NCI-H526 treated with DMSO at 0.1 percent for 48 hours (cell line): ENCODE results near the gene LAX1.
"Not testable (repeated sequence)": the region's sequence is repeated elsewhere in the genome, so short reads cannot be mapped to it uniquely, and the experiment has no call there.

Experiments used
- DNase-seq: peaks from one replicate; lab custom pipeline; 2025; lab: John Stamatoyannopoulos, UW

Gene LAX1

GRCh38 chr1:203769505-203770343 is 4.7 kb downstream of the LAX1 start:
- DNase-seq = no peak

GRCh38 chr1:203771901-203772301 is 6.9 kb downstream of the LAX1 start:
- DNase-seq = no peak

GRCh38 chr1:203772836-203773235 is 7.9 kb downstream of the LAX1 start:
- peak; percentile 29 for DNase-seq

- DNase-seq = no peak
These were observed 11.7 kb downstream of the LAX1 start for GRCh38 chr1:203776636-203777035.

GRCh38 chr1:203777596-203777995 is 12.6 kb downstream of the LAX1 start:
- DNase-seq = no peak

- DNase-seq = no peak
These were observed 13.2 kb downstream of the LAX1 start for GRCh38 chr1:203778146-203778545.

- DNase-seq = no peak
These were observed 13.8 kb downstream of the LAX1 start for GRCh38 chr1:203778789-203779188.

GRCh38 chr1:203781962-203782361 is 17.0 kb downstream of the LAX1 start:
- no peak for DNase-seq

- DNase-seq = no peak
These were observed 25.0 kb downstream of the LAX1 start for GRCh38 chr1:203789966-203790365.

GRCh38 chr1:203791498-203791897 is 26.5 kb downstream of the LAX1 start:
- no peak for DNase-seq

- no peak for DNase-seq
These were observed 27.5 kb downstream of the LAX1 start for GRCh38 chr1:203792486-203792885.

GRCh38 chr1:203793561-203793960 is 28.6 kb downstream of the LAX1 start:
- not testable (repeated sequence) for DNase-seq

GRCh38 chr1:203794764-203795440 is 29.9 kb downstream of the LAX1 start:
- no peak for DNase-seq

GRCh38 chr1:203795441-203796235 is 30.7 kb downstream of the LAX1 start, which contains the start of the genes ZBED6 and ZC3H11A:
Gene ZBED6, plus strand, starts transcription at chr1:203795623. Its CDS starts 1,900 bp downstream, at chr1:203797523.
Gene ZC3H11A, plus strand, starts transcription at chr1:203795623. Its CDS starts 21,448 bp downstream, at chr1:203817071.
- peak; percentile 83 for DNase-seq

GRCh38 chr1:203796236-203796605 is 31.2 kb downstream of the LAX1 start:
- no peak for DNase-seq

GRCh38 chr1:203797216-203797615 is 32.2 kb downstream of the LAX1 start:
- DNase-seq = no peak

GRCh38 chr1:203797948-203798655 is 33.1 kb downstream of the LAX1 start:
- no peak for DNase-seq

- DNase-seq = no peak
These were observed 34.2 kb downstream of the LAX1 start for GRCh38 chr1:203799157-203799556.

- DNase-seq = no peak
These were observed 35.0 kb downstream of the LAX1 start for GRCh38 chr1:203799971-203800370.

- no peak for DNase-seq
These were observed 40.7 kb downstream of the LAX1 start for GRCh38 chr1:203805689-203806088.

- no peak for DNase-seq
These were observed 42.2 kb downstream of the LAX1 start for GRCh38 chr1:203807196-203807595.
